ENCODE data around the gene PACRG. TPM values are rescaled to one million over a fixed set of nuclear protein-coding genes. Genes with fewer than 3 reads are reported as not detected.

Gene PACRG
- total RNA-seq, 1 donor = under 0.01 TPM

DNA sequence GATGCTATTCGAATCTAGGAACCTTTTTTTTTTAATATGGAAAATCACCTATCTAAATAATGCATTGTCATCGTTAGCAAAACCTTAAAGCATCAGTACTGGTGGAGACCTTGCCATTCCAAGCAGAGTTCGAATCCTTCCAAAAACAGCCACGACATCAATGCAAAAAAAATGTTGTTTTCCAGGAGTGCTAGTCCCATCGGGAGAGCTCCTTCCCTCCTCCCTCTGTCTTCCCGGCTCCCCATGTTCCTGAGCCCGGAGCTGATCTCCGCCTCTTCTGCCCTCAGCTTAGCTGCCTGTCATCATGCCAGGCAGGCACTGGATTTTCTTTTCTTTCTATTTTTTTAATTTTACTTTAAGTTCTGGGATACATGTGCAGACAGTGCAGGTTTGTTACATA is 533.1 kb downstream of the PACRG start:
- DNase-seq (ENCODE audit: low read depth) = no peak
- no peak overlapping the region for H3K4me3 ChIP-seq (ENCODE audit: low read depth, low read length)
- no peak for TF ChIP-seq CTCF (IDR thresholded peaks at IDR 0.05; ENCODE audit: insufficient read depth, low read depth, low read length)

- no peak overlapping the region for H3K4me3 ChIP-seq (ENCODE audit: low read depth, low read length)
- DNase-seq (ENCODE audit: low read depth) = no peak
- no peak for TF ChIP-seq CTCF (IDR thresholded peaks at IDR 0.05; ENCODE audit: insufficient read depth, low read depth, low read length)
Observed at GRCh38 chr6:163261361-163261760, 533.6 kb downstream of the PACRG start.

- no peak overlapping the region for H3K4me3 ChIP-seq (ENCODE audit: low read depth, low read length)
- DNase-seq (ENCODE audit: low read depth) = no peak
- no peak for TF ChIP-seq CTCF (IDR thresholded peaks at IDR 0.05; ENCODE audit: insufficient read depth, low read depth, low read length)
Observed at GRCh38 chr6:163262080-163262479, 534.3 kb downstream of the PACRG start.

DNA sequence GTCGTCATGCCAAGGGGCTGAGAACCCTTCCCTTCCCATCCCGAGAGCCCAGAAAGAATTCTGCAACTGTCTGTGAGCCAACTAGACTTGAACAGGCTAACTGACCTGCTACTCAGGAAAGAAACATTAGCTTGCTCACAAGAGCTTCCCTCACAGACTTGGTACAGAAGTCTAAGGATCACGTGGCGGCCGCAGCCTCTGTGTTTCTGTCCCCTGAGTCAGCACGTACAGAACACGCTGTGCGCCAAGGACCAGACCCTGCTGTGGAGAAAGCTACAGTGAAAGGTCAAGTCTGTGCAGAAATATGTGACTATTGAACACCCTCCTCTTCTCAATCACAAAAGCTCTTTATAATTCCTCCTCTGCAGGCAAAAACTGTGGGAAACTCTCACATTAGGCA is 535.4 kb downstream of the PACRG start:
- no peak for TF ChIP-seq CTCF (IDR thresholded peaks at IDR 0.05; ENCODE audit: insufficient read depth, low read depth, low read length)
- H3K4me3 ChIP-seq (ENCODE audit: low read depth, low read length) = no peak overlapping the region
- no peak for DNase-seq (ENCODE audit: low read depth)

DNA sequence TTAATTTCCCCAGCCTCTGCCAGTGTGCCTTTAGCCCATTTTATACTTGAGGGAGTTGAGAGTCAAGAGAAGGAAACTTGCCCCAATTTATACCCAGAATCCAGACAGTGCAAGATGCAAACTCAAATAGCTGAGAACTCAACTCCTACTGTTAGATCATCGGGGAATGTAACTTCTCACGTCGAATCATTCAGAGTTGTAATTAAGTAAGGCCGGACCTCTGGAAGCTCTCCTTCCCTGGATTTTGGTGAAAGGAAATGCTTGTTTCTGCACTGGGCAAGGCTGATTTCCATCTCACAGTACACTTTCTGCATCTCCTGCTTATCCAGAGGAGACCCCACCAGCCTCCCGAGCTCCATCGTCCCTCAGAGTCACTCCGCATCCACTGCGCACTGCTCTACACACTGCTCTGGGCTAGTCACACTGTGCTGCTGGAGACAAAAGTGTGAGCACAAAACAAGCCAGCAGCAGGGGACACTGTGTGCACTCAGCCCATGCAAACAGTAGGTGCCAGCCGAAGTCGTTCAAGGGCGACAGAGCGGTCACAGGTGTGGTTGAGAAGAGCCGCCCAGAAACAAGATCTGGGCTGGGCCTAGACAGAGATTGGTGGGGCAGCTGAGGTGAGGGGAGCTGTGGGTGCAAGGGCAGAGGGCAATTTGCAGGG is 536.4 kb downstream of the PACRG start:
- no peak for DNase-seq (ENCODE audit: low read depth)
- no peak for TF ChIP-seq CTCF (IDR thresholded peaks at IDR 0.05; ENCODE audit: insufficient read depth, low read depth, low read length)
- no peak overlapping the region for H3K4me3 ChIP-seq (ENCODE audit: low read depth, low read length)

DNA sequence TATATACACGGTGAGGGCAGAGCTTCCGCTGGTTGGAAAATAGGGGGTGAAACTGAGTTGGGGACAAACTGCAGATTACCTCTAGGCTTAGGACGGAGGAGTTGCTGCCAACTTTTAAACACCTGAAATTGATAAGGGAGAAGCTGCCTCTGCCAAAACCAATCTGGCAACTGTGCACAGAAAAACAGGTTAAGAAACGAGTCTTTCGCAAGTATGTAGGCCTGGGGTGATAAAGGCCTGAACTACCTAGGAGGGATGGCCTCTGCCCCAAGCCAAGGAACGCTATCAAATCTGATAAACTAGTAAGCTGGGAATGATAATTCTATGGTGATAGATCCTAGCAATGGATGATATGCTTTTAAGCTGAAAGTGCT is 536.9 kb downstream of the PACRG start:
- no peak overlapping the region for H3K4me3 ChIP-seq (ENCODE audit: low read depth, low read length)
- DNase-seq (ENCODE audit: low read depth) = no peak
- no peak for TF ChIP-seq CTCF (IDR thresholded peaks at IDR 0.05; ENCODE audit: insufficient read depth, low read depth, low read length)

GRCh38 chr6:163281634-163282033 is 553.9 kb downstream of the PACRG start:
- DNase-seq (ENCODE audit: low read depth) = no peak
- H3K4me3 ChIP-seq (ENCODE audit: low read depth, low read length) = no peak overlapping the region
- TF ChIP-seq CTCF (IDR thresholded peaks at IDR 0.05; ENCODE audit: insufficient read depth, low read depth, low read length) = no peak

Measured in fibroblast of villous mesenchyme (primary cell).